ENCODE results near the gene SLC9B1.

SLC9B1 gene, protein sequence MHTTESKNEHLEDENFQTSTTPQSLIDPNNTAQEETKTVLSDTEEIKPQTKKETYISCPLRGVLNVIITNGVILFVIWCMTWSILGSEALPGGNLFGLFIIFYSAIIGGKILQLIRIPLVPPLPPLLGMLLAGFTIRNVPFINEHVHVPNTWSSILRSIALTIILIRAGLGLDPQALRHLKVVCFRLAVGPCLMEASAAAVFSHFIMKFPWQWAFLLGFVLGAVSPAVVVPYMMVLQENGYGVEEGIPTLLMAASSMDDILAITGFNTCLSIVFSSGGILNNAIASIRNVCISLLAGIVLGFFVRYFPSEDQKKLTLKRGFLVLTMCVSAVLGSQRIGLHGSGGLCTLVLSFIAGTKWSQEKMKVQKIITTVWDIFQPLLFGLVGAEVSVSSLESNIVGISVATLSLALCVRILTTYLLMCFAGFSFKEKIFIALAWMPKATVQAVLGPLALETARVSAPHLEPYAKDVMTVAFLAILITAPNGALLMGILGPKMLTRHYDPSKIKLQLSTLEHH

DNA sequence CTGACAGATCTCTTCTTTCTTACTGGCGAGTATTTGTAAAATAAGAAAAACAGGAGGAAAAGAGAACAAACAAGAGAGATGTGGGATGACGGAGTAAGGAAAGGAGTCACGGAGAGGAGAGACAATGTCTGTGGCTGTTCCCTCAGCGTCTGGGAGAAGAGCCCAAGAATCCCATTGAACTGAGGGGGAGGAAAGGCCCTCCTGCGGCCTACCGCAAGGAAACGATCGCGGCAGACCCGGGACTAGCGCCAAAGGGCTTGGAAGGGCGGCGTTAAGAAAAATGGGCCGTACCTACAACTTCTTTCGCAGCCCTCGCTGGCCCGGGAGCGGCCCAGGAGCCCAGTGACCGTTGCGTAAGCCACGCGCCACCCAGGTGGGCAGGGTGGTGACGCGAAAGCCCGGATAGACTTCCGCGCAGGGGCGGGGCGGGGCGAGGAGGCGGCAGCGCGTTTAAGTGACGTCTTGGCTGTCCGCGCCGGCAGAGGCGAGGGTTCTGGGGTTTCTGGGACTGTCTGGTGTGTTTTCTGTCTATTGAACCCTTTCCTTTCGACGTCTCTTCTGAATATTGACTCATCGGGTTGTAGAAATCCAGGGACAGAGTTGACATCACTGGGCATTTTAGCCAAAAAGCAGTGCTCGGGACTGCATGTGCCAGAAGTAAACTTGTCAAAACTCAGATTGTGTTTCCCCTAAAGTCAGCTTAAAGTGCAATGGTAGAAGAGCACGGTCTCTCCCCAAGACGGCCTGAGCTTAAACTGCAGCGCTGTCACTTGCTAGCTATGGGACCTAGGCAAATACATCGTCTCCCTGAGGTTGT lies at the start of gene SLC9B1:
TSS of gene SLC9B1 (minus strand) at position 398 of the 817 bp plus-strand sequence. CDS start 27,994 bp downstream, outside the sequence.
- DNase-seq, result peak; percentile 70 to 74

DNA sequence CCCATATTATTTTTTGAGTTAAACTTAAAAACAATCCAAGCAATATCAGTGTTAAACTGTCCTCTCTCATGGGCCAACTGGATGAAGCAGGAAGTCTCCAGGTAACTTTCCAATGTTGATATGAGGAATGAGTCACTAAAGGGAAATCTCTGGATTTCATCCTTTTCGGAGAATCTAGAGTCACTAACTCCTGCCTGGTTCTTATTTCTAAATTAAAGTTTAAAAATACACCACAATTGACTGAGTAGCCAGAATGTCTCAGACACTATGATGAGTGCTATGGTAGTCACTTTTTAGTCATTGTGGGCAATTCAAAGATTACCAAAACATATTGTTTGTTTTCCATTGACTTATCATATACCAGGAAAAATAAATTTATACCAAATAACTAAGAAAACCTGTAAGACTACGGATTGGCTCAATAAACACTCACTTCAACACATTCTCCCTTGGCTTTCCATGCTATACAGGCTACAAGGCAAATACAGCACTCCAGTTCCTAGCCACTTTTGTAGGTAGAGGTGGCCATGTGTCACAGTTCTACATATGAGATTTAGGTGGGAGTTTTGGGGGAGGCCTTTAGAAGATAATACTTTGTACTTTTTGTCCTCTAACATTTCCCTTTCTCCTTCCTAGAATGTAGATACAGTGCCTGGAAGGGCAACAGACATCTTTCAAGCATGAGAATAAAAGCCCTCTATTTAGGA lies 48.5 kb upstream of the SLC9B1 start:
- no peak for DNase-seq

DNA sequence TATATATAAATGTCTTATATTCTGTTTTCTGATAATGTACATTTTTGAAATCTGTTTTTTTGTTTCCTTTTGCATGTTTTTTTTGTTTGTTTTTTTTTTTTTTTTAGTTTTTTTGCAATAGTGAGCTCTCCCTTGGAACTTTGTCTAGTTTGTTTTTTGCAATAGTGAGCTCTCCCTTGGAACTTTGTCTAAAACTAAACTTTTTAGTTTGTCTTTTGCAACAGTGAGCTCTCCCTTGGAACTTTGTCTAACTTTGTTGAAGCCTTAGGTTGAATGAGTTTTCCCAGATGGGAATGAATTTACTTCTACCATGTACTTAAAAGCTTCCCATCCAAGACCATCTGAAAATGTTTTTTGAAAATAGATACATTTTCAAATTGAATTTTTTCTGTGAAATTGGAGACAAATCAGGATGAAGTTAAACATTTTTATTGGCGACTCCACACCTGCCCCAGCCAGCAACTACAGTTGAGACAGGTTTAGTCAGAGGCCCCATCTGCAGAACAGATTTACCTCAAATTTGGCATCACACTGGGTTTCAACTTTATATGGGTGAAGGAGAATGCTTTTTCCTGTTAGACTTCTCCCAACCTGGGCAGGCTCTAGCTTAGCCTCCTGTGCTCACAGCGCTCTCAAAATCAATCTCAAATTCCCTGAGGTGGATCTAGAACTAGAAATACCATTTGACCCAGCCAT lies 41.1 kb upstream of the SLC9B1 start:
- DNase-seq, result no peak

DNA sequence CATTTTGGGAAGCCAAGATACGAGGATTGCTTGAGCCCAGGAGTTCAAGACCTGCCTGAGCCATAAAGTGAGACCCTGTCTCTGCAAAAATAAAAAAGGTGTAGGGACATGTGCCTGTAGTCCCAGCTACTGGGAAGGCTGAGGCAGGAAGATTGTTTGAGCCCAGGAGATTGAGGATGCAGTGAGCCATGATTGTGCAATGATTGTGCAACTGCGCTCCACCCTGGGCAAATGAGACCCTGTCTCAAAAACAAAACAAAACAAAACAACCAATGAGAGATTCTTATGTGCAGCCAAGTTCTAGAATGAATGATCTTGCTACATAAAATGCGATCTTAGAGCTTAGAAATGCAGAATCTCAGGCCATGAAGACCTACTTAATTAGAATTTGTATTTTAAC lies 34.5 kb upstream of the SLC9B1 start:
- no peak for DNase-seq

DNA sequence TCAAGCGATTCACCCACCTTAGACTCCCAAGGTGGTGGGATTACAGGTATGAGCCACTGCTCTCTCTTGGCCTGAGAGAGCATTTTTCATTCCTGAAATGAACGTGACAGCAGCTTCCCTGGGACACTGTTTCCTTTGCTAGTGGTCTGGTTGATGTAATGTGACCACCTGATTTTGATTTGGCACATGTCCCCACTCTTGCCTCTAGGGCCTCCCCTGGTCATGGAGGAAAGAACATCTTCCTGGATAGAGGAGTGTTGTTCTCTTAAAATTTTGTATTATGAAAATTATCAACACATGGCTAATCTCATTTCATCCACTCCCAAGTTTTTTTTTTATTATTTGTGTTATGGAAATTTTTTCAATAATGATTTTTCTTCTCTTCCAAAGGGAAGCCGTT lies 33.3 kb upstream of the SLC9B1 start:
- no peak for DNase-seq

DNA sequence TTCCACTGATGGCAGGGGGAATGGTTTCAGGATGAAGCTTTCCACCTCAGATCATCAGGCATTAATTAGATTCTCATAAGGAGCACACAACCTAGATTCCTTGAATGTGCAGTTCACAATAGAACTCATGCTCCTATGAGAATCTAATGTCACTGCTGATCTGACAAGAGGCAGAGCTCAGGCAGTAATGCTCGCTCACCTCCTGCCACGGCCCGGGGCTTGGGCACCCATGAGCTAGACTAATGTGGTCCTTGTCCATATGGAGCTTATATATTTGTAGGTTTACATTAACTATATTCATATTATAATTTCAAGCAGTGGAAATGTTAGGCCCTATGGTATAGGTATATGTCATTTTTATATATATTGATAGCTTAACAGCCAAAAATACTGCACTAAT lies 32.6 kb upstream of the SLC9B1 start:
- no peak for DNase-seq

DNA sequence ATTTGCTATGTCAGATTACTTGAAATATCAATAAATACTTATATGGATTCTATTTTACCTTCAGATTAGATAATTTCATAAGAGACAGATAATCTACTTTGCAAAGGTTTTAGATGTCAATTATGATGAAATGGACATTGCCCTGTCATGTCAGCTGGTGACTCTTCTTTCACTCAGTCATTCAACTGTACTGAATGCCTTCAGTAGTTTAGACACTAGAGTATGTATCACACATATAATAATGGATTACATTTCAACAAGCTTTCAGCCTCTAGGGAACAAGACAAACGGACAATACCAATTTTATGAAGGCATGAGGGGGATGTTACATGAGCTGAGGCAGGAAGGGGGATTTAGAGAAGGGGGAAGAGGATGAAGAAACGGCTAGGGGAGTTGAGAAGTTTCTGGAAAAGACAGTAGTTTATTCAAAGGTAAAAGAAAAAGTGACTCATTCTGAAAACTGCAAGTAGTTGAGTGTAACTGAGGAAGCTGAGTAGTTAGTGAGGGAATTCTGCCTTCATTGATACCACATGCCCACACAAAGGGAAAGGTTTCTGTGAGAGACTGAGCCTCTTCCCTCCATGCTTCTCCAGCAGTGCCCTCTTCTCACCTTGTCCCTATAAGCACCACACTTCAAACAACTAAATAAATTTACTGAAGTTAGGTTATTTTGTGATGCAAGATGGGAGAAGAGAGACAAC lies 31.4 kb upstream of the SLC9B1 start:
- no peak for DNase-seq

DNA sequence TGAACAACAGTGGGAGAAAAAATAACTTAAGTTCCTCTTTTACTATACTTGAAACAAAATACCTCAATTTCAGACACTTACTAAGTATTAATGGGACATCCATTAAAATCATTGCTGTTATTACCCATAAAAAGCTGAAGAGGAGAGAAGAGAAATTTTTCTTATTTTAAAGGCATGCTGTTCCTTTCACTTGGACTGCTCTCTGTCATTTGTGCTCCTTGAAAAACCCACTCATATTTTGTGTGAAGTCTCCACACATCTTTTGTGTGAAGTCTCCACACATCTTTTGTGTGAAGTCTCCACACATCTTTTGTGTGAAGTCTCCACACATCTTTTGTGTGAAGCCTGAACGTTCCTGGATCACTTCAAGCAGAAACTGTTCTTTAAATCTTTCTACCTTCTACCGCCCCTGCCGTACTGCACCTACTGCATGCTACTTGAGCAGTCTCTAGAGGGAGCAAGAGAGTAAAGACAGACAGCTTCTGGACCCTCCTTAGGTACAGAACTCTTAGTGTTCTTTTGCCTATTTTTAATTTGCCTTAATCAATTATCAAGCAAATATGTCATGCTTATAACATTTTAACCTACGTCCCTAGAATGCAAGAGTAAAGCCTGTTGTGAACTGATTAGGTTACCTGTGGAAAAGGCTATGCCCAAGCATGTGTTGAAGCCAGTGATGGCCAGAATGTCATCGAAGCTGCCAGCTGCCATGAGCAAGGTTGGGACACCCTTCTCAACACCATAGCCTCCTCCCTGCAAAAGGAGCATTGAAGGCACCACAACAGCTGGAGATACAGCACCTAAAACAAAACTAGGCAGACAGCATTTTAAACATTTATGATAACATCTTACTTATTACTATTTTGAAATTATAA lies 27.1 kb upstream of the SLC9B1 start:
- DNase-seq, result peak in 1 of 2 donors; percentile 23

DNA sequence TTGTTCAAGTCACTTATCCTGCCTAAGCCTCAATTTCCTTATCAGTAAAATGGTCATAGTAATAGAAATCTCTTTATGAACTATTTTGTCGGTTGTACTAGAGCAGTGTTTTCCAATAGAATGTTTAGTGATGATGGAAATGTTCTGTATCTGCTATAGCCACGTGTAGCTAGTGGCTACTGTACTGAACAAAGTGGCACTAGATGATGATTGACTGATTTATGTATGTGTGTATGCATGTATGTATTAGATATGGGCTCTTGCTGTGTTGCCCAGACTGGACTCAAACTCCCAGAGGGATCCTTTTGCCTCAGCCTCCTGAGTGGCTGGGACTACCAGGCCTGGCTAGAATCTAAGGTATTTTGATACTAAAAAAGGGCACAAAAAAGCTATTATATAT lies 24.7 kb upstream of the SLC9B1 start:
- no peak for DNase-seq

DNA sequence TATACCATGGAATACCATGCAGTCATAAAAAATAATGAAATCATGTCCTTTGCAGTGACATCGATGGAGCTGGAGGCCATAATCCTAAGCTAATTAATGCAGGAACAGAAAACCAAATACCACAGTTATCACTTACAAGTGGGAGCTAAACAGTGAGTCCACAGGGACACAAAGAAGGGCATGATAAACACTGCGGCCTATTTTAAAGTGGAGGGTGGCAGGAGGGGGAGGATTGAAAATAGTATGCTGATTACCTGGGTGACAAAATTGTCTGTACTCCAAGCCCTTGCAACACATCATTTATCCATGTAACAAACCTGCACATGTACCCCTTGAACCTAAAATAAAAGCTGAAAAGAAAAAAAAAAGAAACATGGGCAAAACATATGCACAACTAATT lies 16.7 kb upstream of the SLC9B1 start:
- DNase-seq, result no peak

DNA sequence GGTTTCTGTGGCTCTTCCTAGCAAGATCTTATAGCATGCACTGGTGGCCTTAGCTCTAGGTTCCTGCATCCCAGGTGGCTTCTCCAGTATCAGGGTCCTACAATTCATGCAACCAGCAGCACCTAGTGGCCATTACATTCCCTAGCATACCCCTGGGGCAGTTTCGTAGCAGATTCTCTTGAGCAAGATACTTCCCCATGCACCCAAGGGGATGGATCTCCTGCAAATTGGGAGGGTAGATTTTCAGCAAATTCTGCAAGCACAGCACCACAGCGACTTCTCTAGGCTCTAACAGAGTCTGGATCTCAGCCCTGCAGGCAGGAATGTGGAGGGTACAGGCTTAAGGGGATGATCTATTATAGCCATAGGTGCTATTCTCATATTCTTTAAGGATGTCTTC lies 13.1 kb upstream of the SLC9B1 start:
- DNase-seq, result peak in 1 of 2 donors; percentile 16

DNA sequence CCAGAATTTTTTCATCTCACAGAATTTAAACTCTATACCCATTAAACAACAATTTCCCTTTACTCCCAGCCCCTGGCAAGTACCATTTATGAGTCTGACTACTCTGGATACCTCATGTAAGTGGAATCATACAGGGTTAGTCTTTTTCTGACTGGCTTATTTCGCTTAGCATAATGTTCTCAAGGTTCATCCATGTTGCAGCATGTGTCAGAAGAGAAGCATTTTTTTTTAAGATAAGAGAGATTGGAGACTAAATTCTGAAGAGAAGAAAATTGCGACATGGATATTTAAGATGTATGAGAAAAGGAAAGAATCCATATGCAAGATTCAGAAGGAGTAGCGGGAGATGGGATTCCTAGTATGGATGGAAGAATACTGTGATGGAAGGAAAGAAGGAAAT lies 11.3 kb upstream of the SLC9B1 start:
- DNase-seq, result no peak

DNA sequence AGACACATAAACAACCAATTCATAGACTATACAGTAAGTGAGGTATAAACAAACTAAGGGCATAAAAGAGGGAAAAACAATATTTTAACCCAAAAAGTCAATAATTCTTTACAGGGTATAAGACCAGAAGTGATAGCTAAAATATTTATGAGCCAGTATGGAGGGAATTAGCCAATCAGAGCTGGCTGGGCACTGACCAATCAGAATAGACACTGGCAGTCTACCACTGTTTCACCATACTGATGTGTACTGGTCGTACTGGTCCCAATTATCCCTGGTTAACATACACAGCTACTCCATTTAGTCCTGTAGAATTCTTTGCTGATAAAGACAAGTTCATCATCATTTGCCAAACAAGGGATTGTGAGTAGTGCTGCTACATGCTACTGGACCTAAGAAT lies 9.8 kb upstream of the SLC9B1 start:
- DNase-seq, result no peak

DNA sequence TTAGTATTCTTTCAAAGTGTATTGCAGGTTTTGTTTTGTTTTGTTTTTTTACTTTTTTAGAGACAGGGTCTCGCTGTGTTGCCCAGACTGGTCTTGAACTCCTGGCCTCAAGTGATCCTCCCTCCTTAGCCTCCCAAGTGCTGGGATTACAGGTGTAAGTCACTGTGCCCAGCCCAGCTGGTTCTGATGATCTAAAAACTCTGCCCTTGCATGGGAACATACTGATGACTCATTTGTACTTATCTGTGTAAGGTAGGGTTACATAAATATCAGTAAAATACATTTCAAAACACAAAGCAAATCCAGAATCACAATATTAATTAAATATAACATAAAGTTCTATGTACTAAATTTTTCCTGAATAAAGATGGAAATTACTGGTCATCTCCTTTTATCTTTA lies 7.4 kb upstream of the SLC9B1 start:
- DNase-seq, result no peak

DNA sequence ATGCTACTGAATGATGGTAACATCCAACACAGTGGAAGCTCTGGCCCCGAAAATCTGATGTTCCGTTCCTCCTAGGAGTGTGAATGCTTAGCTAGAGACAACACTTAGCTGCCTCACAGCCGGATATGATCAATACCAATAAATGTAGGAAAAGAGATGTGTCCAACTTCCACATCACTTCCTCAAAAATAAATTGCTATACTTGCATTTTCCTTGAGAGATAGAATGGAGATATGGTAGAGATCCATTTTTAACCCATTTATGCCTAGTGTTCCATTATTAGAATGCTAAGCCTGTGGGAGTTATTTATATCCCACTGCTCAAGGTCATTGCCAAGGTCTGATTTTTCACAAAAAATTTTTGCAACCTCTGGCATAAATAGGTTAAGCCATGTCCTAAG lies 5.5 kb upstream of the SLC9B1 start:
- DNase-seq, result no peak

DNA sequence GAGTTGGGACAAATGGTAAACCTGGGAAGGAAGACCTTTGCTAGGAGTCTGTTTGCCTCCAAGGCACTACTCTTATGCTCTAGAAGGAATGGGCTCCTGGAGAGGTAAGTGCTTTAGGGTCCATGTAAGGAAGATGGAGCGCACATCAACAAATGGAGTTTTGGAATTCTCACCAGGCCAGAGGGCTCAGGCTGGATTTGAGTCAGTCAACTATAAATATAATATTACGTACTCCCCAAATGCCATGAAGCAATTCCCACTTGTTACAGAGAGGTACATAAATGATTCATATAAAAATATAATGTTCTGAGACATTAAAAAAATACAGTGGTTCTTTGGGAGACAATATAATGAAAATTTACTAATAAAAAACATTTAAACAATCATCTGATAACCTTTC lies 1.6 kb upstream of the SLC9B1 start:
- DNase-seq, result no peak

DNA sequence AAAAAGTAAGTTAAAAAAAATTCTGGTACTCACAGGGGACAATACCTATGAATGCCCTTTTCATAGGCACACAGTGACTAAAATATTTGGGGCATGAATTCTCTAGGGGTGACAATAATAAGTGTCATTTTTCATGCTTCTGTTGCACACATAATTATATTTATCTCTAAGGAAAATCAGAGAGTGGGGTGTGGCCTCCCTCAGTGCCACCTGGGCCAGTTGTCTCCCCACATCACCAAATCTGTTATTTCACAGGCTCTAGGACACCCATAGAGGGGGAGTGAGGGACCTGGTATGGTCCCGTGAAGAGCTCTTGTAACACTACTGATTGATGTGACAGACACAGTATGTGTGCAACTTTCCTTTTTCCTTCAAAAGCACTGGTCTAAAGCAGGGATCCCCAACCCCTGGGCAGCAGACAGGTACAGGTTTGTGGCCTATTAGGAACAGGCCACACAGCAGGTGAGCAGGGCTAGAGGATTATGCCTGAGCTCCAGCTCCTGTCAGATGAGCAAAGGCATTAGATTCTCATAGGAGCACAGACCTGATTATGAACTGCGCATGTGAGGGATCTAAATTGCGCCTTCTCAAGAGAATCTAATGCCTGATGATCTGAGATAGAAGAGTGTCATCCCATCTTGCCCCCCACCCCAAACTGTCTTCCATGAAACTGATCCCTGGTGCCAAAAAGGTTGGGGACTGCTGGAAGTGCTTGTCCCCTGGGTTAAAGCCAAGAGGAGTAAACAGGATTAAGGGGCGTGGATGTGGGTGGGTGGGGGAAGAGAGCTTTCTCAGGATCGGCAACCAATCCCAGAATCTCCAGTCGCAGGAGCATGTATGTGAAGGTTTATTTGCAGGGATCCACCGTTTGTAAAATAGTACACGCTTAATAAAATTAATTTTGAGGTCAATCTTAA lies 856 bp downstream of the SLC9B1 start:
- DNase-seq, result no peak

DNA sequence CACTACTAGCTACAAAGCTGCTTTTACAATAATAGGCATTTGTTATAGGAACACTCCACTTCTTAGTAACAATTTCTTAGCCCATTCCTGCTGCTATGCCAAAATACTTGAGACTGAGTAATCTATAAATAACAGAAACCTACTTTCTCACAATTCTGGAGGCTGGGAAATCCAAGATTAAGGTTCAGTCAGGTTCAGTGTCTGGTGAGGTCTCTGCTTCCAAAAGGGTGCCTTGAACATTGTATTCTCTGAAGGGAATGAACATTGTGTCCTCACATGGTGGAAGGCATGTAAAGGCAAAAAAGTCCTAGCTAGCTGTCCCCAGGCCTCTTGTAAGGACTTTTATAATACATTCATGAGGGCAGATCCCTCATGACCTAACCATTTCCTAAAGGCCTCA lies 7.0 kb downstream of the SLC9B1 start:
- no peak for DNase-seq

DNA sequence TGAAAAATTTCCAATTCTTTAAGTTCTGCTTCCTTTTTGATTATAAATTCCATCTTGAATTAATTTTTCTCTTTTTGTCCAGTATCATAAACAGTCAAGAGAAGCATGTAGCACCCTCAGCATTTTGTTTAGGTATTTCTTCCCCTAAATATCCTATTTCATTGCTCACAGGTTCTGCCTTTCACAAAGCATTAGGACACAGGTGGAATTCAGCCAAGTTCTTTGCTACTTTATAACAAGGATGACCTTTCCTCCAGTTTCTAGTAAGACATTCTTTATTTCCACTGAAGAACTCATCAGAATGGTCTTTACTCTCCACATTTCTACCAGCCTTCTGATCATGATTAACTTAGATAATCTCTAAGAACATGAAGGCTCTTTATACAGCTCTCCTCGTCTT lies 7.4 kb downstream of the SLC9B1 start:
- DNase-seq, result no peak
